IMR-90 (cell line): Measurements from ENCODE around the gene ADGRL1. TPM values are rescaled to one million over a fixed set of nuclear protein-coding genes. Genes with fewer than 3 reads are reported as not detected.
"Not testable (repeated sequence)": the region's sequence is repeated elsewhere in the genome, so short reads cannot be mapped to it uniquely, and the experiment has no call there.

Source experiments
- ATAC-seq: fragments of 200-7000 bp; cut with Tn5 transposase; 2 replicates; pipeline ENCODE4 v1.9.1; 2020; ENCODE audit warnings: low read depth, mild to moderate bottlenecking, moderate library complexity
- BruUV-seq: library from RNA; stranded (reverse); fragments of 400-500 nt; replicated peaks from 2 replicates; lab custom pipeline; 2021; lab: Mats Ljungman, UMichigan
- CTCF ChIA-PET: fragments of 300-600 bp; formaldehyde crosslinking; extraction: SDS; loops from one replicate; lab custom pipeline; 2021; ENCODE audit warnings: antibody characterized with exemption; lab: Yijun Ruan, JAX
- POLR2A ChIA-PET: fragments of 300-600 bp; sonication (Branson Sonifier 250); formaldehyde crosslinking; loops from one replicate; lab custom pipeline; 2022; ENCODE audit warnings: antibody characterized with exemption; ENCODE audit not compliant: unreplicated experiment; lab: Charles Lee
- DNase-seq: peaks from one replicate; pipeline ENCODE4 v3.0.0; 2013
- H2AFZ ChIP-seq: replicated peaks from 2 replicates; pipeline ENCODE3; 2013; ENCODE audit warnings: low read length, mild to moderate bottlenecking; ENCODE audit not compliant: poor library complexity
- H2AK5ac ChIP-seq: 2 replicates; pipeline ENCODE4 v1.6.1; 2013; ENCODE audit warnings: low read depth, low read length, inconsistent platforms
- H2AK9ac ChIP-seq: replicated peaks from 2 replicates; pipeline ENCODE3; 2013; ENCODE audit warnings: mild to moderate bottlenecking, low read depth, low read length, moderate library complexity; ENCODE audit not compliant: poor library complexity
- H2BK120ac ChIP-seq: 2 replicates; pipeline ENCODE4 v1.6.1; 2013; ENCODE audit warnings: low read depth, low read length, inconsistent platforms
- H2BK15ac ChIP-seq: 3 replicates; pipeline ENCODE4 v1.6.1; 2013; ENCODE audit warnings: low read depth, low read length, inconsistent platforms
- H2BK20ac ChIP-seq: 2 replicates; pipeline ENCODE4 v1.6.1; 2013; ENCODE audit warnings: low read depth, mild to moderate bottlenecking, inconsistent platforms, low read length, moderate library complexity
- H2BK5ac ChIP-seq: 2 replicates; pipeline ENCODE4 v1.6.1; 2013; ENCODE audit warnings: mild to moderate bottlenecking, low read depth, low read length, inconsistent platforms; ENCODE audit not compliant: poor library complexity, severe bottlenecking
- H3K14ac ChIP-seq: replicated peaks from 2 replicates; pipeline ENCODE4 v1.6.1; 2013; ENCODE audit warnings: low read depth, low read length, inconsistent platforms
- H3K18ac ChIP-seq: 2 replicates; pipeline ENCODE4 v1.6.1; 2013; ENCODE audit warnings: low read depth, low read length, control low read depth
- H3K23ac ChIP-seq: 2 replicates; pipeline ENCODE4 v1.6.1; 2013; ENCODE audit warnings: low read depth, low read length, inconsistent platforms
- H3K27ac ChIP-seq: 2 replicates; pipeline ENCODE4 v1.5.1; 2013; ENCODE audit warnings: mild to moderate bottlenecking, control low read depth, low read length; ENCODE audit not compliant: insufficient read depth
- H3K27me3 ChIP-seq: 2 replicates; pipeline ENCODE4 v1.6.1; 2013; ENCODE audit warnings: low read length; ENCODE audit not compliant: control insufficient read depth, insufficient read depth
- H3K36me3 ChIP-seq: 2 replicates; pipeline ENCODE4 v1.6.1; 2013; ENCODE audit warnings: low read length, mixed read lengths; ENCODE audit not compliant: control insufficient read depth, insufficient read depth
- H3K4ac ChIP-seq: 2 replicates; pipeline ENCODE4 v1.6.1; 2013; ENCODE audit warnings: low read depth, low read length, inconsistent platforms
- H3K4me1 ChIP-seq: 2 replicates; pipeline ENCODE4 v1.6.1; 2013; ENCODE audit warnings: low read length, mixed read lengths; ENCODE audit not compliant: control insufficient read depth, insufficient read depth
- H3K4me2 ChIP-seq: 2 replicates; pipeline ENCODE4 v1.6.1; 2013; ENCODE audit warnings: low read depth, mild to moderate bottlenecking, control low read depth, low read length, moderate library complexity
- H3K4me3 ChIP-seq: 2 replicates; pipeline ENCODE4 v1.5.1; 2013; ENCODE audit warnings: low read depth, mild to moderate bottlenecking, control low read depth, low read length, moderate library complexity; ENCODE audit not compliant: insufficient read depth
- H3K56ac ChIP-seq: 2 replicates; pipeline ENCODE4 v1.6.1; 2013; ENCODE audit warnings: low read length, inconsistent platforms; ENCODE audit not compliant: insufficient read depth; ENCODE audit errors: extremely low read depth
- H3K79me1 ChIP-seq, 2 experiments: 2 replicates each; pipeline ENCODE4 v1.6.1; 2013; ENCODE audit warnings: low read length in 2 of 2, inconsistent platforms in 1 of 2, low read depth in 1 of 2
- H3K9ac ChIP-seq: 2 replicates; pipeline ENCODE4 v1.6.1; 2013; ENCODE audit warnings: low read depth, low read length, control low read depth
- H3K9me1 ChIP-seq: 2 replicates; pipeline ENCODE4 v1.6.1; 2013; ENCODE audit warnings: low read length, inconsistent platforms; ENCODE audit not compliant: insufficient read depth
- H3K9me3 ChIP-seq: 2 replicates; pipeline ENCODE4 v1.6.1; 2013; ENCODE audit warnings: low read length; ENCODE audit not compliant: control insufficient read depth, insufficient read depth
- H4K20me1 ChIP-seq: 2 replicates; pipeline ENCODE4 v1.6.1; 2013; ENCODE audit warnings: low read length, inconsistent platforms; ENCODE audit not compliant: insufficient read depth
- H4K5ac ChIP-seq: 2 replicates; pipeline ENCODE4 v1.6.1; 2013; ENCODE audit warnings: mild to moderate bottlenecking, low read depth, low read length, control low read depth
- H4K8ac ChIP-seq, 2 experiments: 2 replicates each; pipeline ENCODE4 v1.6.1; 2013; ENCODE audit warnings: low read depth in 2 of 2, low read length in 2 of 2, control low read depth in 1 of 2, inconsistent platforms in 1 of 2
- H4K91ac ChIP-seq: 2 replicates; pipeline ENCODE4 v1.6.1; 2013; ENCODE audit warnings: low read depth, low read length, inconsistent platforms; ENCODE audit not compliant: insufficient read depth
- CEBPB ChIP-seq: IDR thresholded peaks from 2 replicates; pipeline ENCODE4 v1.6.1; 2012; ENCODE audit warnings: low read depth, low read length, improper control_type of control experiment
- CHD1 ChIP-seq: IDR thresholded peaks from 2 replicates; pipeline ENCODE4 v1.6.1; 2012; ENCODE audit warnings: low read depth, low read length, improper control_type of control experiment
- FOS ChIP-seq: fragments of 150-350 bp; IDR thresholded peaks from 2 replicates; pipeline ENCODE4 v1.6.1; 2016; ENCODE audit warnings: low read depth, low read length
- MAFK ChIP-seq: IDR thresholded peaks from 2 replicates; pipeline ENCODE4 v1.6.1; 2012; ENCODE audit warnings: low read depth, low read length, improper control_type of control experiment
- RAD21 ChIP-seq: IDR thresholded peaks from 2 replicates; pipeline ENCODE4 v1.6.1; 2012; ENCODE audit warnings: low read length, improper control_type of control experiment
- WGBS, 2 experiments: methylation state at CpG; one replicate each; pipeline versions ENCODE4 v1.1.5 to v1.1.7; 2013; ENCODE audit warnings: missing lambda C conversion rate in 2 of 2; ENCODE audit not compliant: insufficient read length in 1 of 2; ENCODE audit errors: extremely low coverage in 2 of 2; 5-methylcytosine and 5-hydroxymethylcytosine counted together
- dilution Hi-C: fragments of 300-500 bp; cut with HindIII; formaldehyde crosslinking; loops from one replicate; pipeline ENCODE4 v1.14.3; 2018; ENCODE audit warnings: low sequenced_read_pairs; ENCODE audit not compliant: unreplicated experiment
- in situ Hi-C: fragments of 300-500 bp; cut with MboI; formaldehyde crosslinking; loops from 3 replicates; pipeline ENCODE4 v1.14.3; 2019; ENCODE audit warnings: low sequenced_read_pairs, inconsistent platforms, mixed read lengths
- intact Hi-C: fragments of 100-400 bp; cut with micrococcal nuclease; formaldehyde crosslinking; loops from 2 replicates; pipeline ENCODE4 v1.10.0; 2022
- polyA plus RNA-seq, 3 experiments: library from polyadenylated mRNA; depleted of rRNA; stranded (reverse); fragments of >200 nt; gene quantifications; 2 replicates each; pipeline ENCODE4 v1.2.3, GENCODE V29; 2012; ENCODE audit warnings: low replicate concordance in 1 of 3
- total RNA-seq: library from RNA; depleted of rRNA; stranded (reverse); fragments of >200 nt; gene quantifications from 2 replicates; pipeline ENCODE4 v1.2.3, GENCODE V29; 2012

The ADGRL1 gene
- total and polyA plus RNA-seq, 2 of the 4 experiments (the other 2 are of a cell fraction): 0.72 to 2.2 TPM

- POLR2A ChIA-PET: interaction anchor here (0.7 kb wide), 1 partner anchor 87 kb away, joined by 4 read pairs; no protein-coding TSS in a partner anchor
- Histone ChIP-seq H3K9ac (no peak overlapping the region), H3K14ac (no peak overlapping the region), H4K8ac (no peak overlapping the region), H3K27ac (no peak overlapping the region), H3K4me1 (no peaks in the 10 kb centered on the region), H2AFZ (no peak overlapping the region), H3K79me1 (no peaks in the 10 kb centered on the region), H2BK20ac (no peak overlapping the region), H3K9me1 (no peaks in the 10 kb centered on the region), H4K5ac (no peak overlapping the region), H2BK15ac (no peak overlapping the region), H3K56ac (no peak overlapping the region), H2AK9ac (no peak overlapping the region), H3K36me3 (no peaks in the 10 kb centered on the region), H3K4ac (no peak overlapping the region), H3K27me3 (peaks cover 3% of the 10 kb centered on the region), H3K23ac (no peak overlapping the region), H3K9me3 (peaks cover 6% of the 10 kb centered on the region), H3K4me3 (no peak overlapping the region), H4K20me1 (no peaks in the 10 kb centered on the region), H2AK5ac (no peak overlapping the region), H4K91ac (no peak overlapping the region), H3K18ac (no peak overlapping the region), H3K4me2 (no peak overlapping the region), H2BK120ac (no peak overlapping the region), H2BK5ac (no peak overlapping the region)
- in situ Hi-C loops (no loop called here), dilution Hi-C loops (no loop called here), intact Hi-C loops (no loop called here)
- TF ChIP-seq FOS (no peak), MAFK (no peak), RAD21 (no peak), CEBPB (no peak), CHD1 (no peak)
- no peak for ATAC-seq
- no peak for DNase-seq
- 60% methylated on average over 1 of the region's 5 CpGs; no CpG with 5 or more reads in 1 of the 2 experiments for WGBS, 2 experiments
- BruUV-seq: no TSS peak
- CTCF ChIA-PET: no interaction called here
These were observed 31.3 kb upstream of the ADGRL1 start for GRCh38 chr19:14237014-14237941.

DNA sequence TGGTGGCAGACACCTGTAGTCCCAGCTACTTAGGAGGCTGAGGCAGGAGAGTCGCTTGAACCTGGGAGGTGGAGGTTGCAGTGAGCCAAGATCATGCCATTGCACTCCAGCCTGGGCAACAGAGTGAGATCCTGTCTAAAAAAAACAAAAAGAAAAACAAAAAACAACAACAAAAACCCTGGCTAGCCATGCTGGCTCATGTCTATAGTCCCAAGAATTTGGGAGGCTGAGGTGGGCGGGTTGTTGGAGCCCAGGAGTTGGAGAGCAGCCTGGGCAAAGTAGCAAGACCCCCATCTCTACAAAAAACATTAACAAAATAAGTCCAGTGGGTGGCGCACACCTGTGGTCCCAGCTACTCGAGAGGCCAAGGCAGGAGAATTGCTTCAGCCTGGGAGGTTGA, 27.0 kb upstream of the ADGRL1 start:
- H2BK15ac ChIP-seq, intact Hi-C loops, H3K14ac ChIP-seq, H4K8ac ChIP-seq, H2BK5ac ChIP-seq, H2BK20ac ChIP-seq, H3K23ac ChIP-seq, H4K5ac ChIP-seq, H3K4ac ChIP-seq, H3K56ac ChIP-seq, H3K18ac ChIP-seq, H3K36me3 ChIP-seq, POLR2A ChIA-PET, H3K4me2 ChIP-seq, H3K27ac ChIP-seq, H3K79me1 ChIP-seq, dilution Hi-C loops, H2AK5ac ChIP-seq, H3K9ac ChIP-seq, DNase-seq, H3K4me3 ChIP-seq, H3K4me1 ChIP-seq, in situ Hi-C loops, H2BK120ac ChIP-seq, H4K91ac ChIP-seq, BruUV-seq, ATAC-seq, H4K20me1 ChIP-seq, H3K9me1 ChIP-seq, H2AK9ac ChIP-seq, H3K9me3 ChIP-seq, H2AFZ ChIP-seq: not testable (repeated sequence)
- CTCF ChIA-PET: interaction anchor here (0.6 kb wide), 1 partner anchor 324 kb away, joined by 3 read pairs; no protein-coding TSS in a partner anchor
- H3K27me3 ChIP-seq: peaks cover 11% of the 10 kb centered on the region
- no CpG with 5 or more reads among the region's 4 CpGs for WGBS, 2 experiments
